CD4-positive, alpha-beta T cell treated with Interleukin-4 for 1 hour (primary cell): Measurements from ENCODE around the gene REX1BD.
A peak's percentile ranks its signal among the peaks of the same experiment; 100 is the strongest.
"Not testable (repeated sequence)": the region's sequence is repeated elsewhere in the genome, so short reads cannot be mapped to it uniquely, and the experiment has no call there.

Experiments
- DNase-seq, 2 donors: peaks; one replicate each; pipeline ENCODE4 v3.0.0-alpha.2; 2020 to 2022

REX1BD gene

GRCh38 chr19:18588611-18589379 lies at the start of gene REX1BD:
Gene REX1BD (plus strand): TSS chr19:18588798. CDS start chr19:18588802, 4 bp downstream.
- DNase-seq = peak; percentile 88 to 90

GRCh38 chr19:18539372-18539771 lies 49.2 kb upstream of the REX1BD start:
- no peak for DNase-seq

- DNase-seq = not testable (repeated sequence)
Observed at GRCh38 chr19:18540200-18540599, 48.4 kb upstream of the REX1BD start.

- DNase-seq = no peak
Observed at GRCh38 chr19:18541258-18541991, 47.2 kb upstream of the REX1BD start.

GRCh38 chr19:18541992-18542940 lies 46.3 kb upstream of the REX1BD start:
- peak in 1 of 2 donors; percentile 18 for DNase-seq

- DNase-seq = peak; percentile 93 to 94
Observed at GRCh38 chr19:18542941-18543813, 45.4 kb upstream of the REX1BD start, which contains the start of gene FKBP8. Gene FKBP8 (minus strand): TSS chr19:18543573. CDS start chr19:18541970, 1,603 bp downstream.

GRCh38 chr19:18543814-18544475 lies 44.7 kb upstream of the REX1BD start:
- peak; percentile 87 to 91 for DNase-seq

GRCh38 chr19:18551631-18552030 lies 37.0 kb upstream of the REX1BD start:
- no peak for DNase-seq

- peak; percentile 99 for DNase-seq
Observed at GRCh38 chr19:18557411-18558201, 31.0 kb upstream of the REX1BD start, which contains the start of gene KXD1. Gene KXD1 (plus strand): TSS chr19:18557870. CDS start chr19:18562057, 4,187 bp downstream.

- no peak for DNase-seq
Observed at GRCh38 chr19:18558202-18558555, 30.4 kb upstream of the REX1BD start.

GRCh38 chr19:18558604-18559003 lies 30.0 kb upstream of the REX1BD start:
- no peak for DNase-seq

GRCh38 chr19:18559685-18560084 lies 28.9 kb upstream of the REX1BD start:
- no peak for DNase-seq

GRCh38 chr19:18562086-18562485 lies 26.5 kb upstream of the REX1BD start:
- no peak for DNase-seq

GRCh38 chr19:18566953-18567352 lies 21.6 kb upstream of the REX1BD start:
- DNase-seq = no peak

- no peak for DNase-seq
Observed at GRCh38 chr19:18568367-18568766, 20.2 kb upstream of the REX1BD start.

- peak; percentile 98 to 99 for DNase-seq
Observed at GRCh38 chr19:18571564-18572344, 16.8 kb upstream of the REX1BD start, which contains the start of gene UBA52. Gene UBA52 (plus strand): TSS chr19:18571857. CDS start chr19:18573301, 1,444 bp downstream.

- no peak for DNase-seq
Observed at GRCh38 chr19:18574691-18575291, 13.8 kb upstream of the REX1BD start.

GRCh38 chr19:18576383-18576782 lies 12.2 kb upstream of the REX1BD start:
- DNase-seq = no peak

- no peak for DNase-seq
Observed at GRCh38 chr19:18577365-18577914, 11.2 kb upstream of the REX1BD start.
